GM23338 (cell line): Measurements from ENCODE around the gene MEGF9.

Experiments used
- CREB1 ChIP-seq: fragments of 250-450 bp; sonication (Bioruptor Pico); IDR thresholded peaks from 2 replicates; pipeline ENCODE4 v1.5.0; 2020; ENCODE audit warnings: low read depth, mild to moderate bottlenecking, moderate library complexity
- CTCF ChIP-seq, 2 experiments: fragments of 200-600 bp in 1 of 2; sonication (generic) in 1 of 2; conservative IDR thresholded peaks; 2 replicates each; pipeline versions ENCODE4 v1.5.1 to v1.6.1; 2016 to 2017; ENCODE audit warnings: antibody characterized with exemption in 2 of 2, low read depth in 2 of 2, mild to moderate bottlenecking in 2 of 2, moderate library complexity in 1 of 2
- EZH2 ChIP-seq: fragments of 200-600 bp; sonication (generic); IDR thresholded peaks from one replicate; pipeline ENCODE4 v1.8.0; 2017; ENCODE audit warnings: antibody characterized with exemption, mild to moderate bottlenecking, low read depth; ENCODE audit not compliant: unreplicated experiment
- EZH2phosphoT487 ChIP-seq: fragments of 200-600 bp; sonication (generic); IDR thresholded peaks from one replicate; pipeline ENCODE4 v1.8.1; 2018; ENCODE audit warnings: antibody characterized with exemption; ENCODE audit not compliant: unreplicated experiment
- JUNB ChIP-seq: IDR thresholded peaks from one replicate; pipeline ENCODE4 v1.6.1; 2016; ENCODE audit warnings: antibody characterized with exemption; ENCODE audit not compliant: unreplicated experiment
- NANOG ChIP-seq: IDR thresholded peaks from 2 replicates; pipeline ENCODE4 v1.6.1; 2016; ENCODE audit warnings: antibody characterized with exemption, borderline replicate concordance
- POLR2AphosphoS5 ChIP-seq: IDR thresholded peaks from 2 replicates; pipeline ENCODE4 v1.6.1; 2016; ENCODE audit warnings: antibody characterized with exemption, low read depth
- STAT1 ChIP-seq: IDR thresholded peaks from one replicate; pipeline ENCODE4 v1.6.1; 2016; ENCODE audit warnings: antibody characterized with exemption; ENCODE audit not compliant: unreplicated experiment
- ZNF114 ChIP-seq: fragments of 250-450 bp; sonication (Bioruptor Pico); IDR thresholded peaks from 2 replicates; pipeline ENCODE4 v1.5.0; 2020; ENCODE audit warnings: mild to moderate bottlenecking, moderate library complexity
- ZNF331 ChIP-seq: fragments of 250-450 bp; sonication (Bioruptor Pico); IDR thresholded peaks from 2 replicates; pipeline ENCODE4 v1.5.0; 2020; ENCODE audit warnings: low read depth, mild to moderate bottlenecking, moderate library complexity
- TF ChIP-seq, protein P1 (sequence below): IDR thresholded peaks from one replicate; pipeline ENCODE4 v1.6.1; 2018; ENCODE audit warnings: antibody characterized with exemption; ENCODE audit not compliant: unreplicated experiment
- TF ChIP-seq, protein P2 (sequence below): fragments of 250-450 bp; sonication (Bioruptor Pico); IDR thresholded peaks from 2 replicates; pipeline ENCODE4 v1.5.0; 2020; ENCODE audit warnings: mild to moderate bottlenecking, moderate library complexity
- TF ChIP-seq, protein P3 (sequence below): IDR thresholded peaks from 2 replicates; pipeline ENCODE4 v1.6.1; 2016; ENCODE audit warnings: antibody characterized with exemption

- TF ChIP-seq CTCF (conservative IDR thresholded peaks at IDR 0.05; ENCODE audit: low read depth in 2 of 2) (no peak), EZH2 (no peak), EZH2phosphoT487 (no peak), POLR2AphosphoS5 (no peak), JUNB (no peak), CREB1 (CRISPR knock-in tag) (no peak), STAT1 (no peak), ZNF114 (no peak), NANOG (no peak), ZNF331 (CRISPR knock-in tag) (no peak)
- TF ChIP-seq, protein P1, sequence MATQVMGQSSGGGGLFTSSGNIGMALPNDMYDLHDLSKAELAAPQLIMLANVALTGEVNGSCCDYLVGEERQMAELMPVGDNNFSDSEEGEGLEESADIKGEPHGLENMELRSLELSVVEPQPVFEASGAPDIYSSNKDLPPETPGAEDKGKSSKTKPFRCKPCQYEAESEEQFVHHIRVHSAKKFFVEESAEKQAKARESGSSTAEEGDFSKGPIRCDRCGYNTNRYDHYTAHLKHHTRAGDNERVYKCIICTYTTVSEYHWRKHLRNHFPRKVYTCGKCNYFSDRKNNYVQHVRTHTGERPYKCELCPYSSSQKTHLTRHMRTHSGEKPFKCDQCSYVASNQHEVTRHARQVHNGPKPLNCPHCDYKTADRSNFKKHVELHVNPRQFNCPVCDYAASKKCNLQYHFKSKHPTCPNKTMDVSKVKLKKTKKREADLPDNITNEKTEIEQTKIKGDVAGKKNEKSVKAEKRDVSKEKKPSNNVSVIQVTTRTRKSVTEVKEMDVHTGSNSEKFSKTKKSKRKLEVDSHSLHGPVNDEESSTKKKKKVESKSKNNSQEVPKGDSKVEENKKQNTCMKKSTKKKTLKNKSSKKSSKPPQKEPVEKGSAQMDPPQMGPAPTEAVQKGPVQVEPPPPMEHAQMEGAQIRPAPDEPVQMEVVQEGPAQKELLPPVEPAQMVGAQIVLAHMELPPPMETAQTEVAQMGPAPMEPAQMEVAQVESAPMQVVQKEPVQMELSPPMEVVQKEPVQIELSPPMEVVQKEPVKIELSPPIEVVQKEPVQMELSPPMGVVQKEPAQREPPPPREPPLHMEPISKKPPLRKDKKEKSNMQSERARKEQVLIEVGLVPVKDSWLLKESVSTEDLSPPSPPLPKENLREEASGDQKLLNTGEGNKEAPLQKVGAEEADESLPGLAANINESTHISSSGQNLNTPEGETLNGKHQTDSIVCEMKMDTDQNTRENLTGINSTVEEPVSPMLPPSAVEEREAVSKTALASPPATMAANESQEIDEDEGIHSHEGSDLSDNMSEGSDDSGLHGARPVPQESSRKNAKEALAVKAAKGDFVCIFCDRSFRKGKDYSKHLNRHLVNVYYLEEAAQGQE, result no peak
- TF ChIP-seq, protein P2, sequence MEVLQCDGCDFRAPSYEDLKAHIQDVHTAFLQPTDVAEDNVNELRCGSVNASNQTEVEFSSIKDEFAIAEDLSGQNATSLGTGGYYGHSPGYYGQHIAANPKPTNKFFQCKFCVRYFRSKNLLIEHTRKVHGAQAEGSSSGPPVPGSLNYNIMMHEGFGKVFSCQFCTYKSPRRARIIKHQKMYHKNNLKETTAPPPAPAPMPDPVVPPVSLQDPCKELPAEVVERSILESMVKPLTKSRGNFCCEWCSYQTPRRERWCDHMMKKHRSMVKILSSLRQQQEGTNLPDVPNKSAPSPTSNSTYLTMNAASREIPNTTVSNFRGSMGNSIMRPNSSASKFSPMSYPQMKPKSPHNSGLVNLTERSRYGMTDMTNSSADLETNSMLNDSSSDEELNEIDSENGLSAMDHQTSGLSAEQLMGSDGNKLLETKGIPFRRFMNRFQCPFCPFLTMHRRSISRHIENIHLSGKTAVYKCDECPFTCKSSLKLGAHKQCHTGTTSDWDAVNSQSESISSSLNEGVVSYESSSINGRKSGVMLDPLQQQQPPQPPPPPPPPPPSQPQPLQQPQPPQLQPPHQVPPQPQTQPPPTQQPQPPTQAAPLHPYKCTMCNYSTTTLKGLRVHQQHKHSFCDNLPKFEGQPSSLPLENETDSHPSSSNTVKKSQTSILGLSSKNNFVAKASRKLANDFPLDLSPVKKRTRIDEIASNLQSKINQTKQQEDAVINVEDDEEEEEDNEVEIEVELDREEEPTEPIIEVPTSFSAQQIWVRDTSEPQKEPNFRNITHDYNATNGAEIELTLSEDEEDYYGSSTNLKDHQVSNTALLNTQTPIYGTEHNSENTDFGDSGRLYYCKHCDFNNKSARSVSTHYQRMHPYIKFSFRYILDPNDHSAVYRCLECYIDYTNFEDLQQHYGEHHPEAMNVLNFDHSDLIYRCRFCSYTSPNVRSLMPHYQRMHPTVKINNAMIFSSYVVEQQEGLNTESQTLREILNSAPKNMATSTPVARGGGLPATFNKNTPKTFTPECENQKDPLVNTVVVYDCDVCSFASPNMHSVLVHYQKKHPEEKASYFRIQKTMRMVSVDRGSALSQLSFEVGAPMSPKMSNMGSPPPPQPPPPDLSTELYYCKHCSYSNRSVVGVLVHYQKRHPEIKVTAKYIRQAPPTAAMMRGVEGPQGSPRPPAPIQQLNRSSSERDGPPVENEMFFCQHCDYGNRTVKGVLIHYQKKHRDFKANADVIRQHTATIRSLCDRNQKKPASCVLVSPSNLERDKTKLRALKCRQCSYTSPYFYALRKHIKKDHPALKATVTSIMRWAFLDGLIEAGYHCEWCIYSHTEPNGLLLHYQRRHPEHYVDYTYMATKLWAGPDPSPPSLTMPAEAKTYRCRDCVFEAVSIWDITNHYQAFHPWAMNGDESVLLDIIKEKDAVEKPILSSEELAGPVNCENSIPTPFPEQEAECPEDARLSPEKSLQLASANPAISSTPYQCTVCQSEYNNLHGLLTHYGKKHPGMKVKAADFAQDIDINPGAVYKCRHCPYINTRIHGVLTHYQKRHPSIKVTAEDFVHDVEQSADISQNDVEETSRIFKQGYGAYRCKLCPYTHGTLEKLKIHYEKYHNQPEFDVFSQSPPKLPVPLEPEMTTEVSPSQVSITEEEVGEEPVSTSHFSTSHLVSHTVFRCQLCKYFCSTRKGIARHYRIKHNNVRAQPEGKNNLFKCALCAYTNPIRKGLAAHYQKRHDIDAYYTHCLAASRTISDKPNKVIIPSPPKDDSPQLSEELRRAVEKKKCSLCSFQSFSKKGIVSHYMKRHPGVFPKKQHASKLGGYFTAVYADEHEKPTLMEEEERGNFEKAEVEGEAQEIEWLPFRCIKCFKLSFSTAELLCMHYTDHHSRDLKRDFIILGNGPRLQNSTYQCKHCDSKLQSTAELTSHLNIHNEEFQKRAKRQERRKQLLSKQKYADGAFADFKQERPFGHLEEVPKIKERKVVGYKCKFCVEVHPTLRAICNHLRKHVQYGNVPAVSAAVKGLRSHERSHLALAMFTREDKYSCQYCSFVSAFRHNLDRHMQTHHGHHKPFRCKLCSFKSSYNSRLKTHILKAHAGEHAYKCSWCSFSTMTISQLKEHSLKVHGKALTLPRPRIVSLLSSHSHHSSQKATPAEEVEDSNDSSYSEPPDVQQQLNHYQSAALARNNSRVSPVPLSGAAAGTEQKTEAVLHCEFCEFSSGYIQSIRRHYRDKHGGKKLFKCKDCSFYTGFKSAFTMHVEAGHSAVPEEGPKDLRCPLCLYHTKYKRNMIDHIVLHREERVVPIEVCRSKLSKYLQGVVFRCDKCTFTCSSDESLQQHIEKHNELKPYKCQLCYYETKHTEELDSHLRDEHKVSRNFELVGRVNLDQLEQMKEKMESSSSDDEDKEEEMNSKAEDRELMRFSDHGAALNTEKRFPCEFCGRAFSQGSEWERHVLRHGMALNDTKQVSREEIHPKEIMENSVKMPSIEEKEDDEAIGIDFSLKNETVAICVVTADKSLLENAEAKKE (CRISPR knock-in tag), result no peak
- TF ChIP-seq, protein P3, sequence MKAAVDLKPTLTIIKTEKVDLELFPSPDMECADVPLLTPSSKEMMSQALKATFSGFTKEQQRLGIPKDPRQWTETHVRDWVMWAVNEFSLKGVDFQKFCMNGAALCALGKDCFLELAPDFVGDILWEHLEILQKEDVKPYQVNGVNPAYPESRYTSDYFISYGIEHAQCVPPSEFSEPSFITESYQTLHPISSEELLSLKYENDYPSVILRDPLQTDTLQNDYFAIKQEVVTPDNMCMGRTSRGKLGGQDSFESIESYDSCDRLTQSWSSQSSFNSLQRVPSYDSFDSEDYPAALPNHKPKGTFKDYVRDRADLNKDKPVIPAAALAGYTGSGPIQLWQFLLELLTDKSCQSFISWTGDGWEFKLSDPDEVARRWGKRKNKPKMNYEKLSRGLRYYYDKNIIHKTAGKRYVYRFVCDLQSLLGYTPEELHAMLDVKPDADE, result no peak
Measured at GRCh38 chr9:120558454-120558853, 155.8 kb downstream of the MEGF9 start.
